K562 (cell line): ENCODE data around the gene RUVBL1. TPM values are rescaled to one million over a fixed set of nuclear protein-coding genes. Genes with fewer than 3 reads are reported as not detected.

Experiments used
- ATAC-seq: fragments of 200-7000 bp; cut with Tn5 transposase; 3 replicates; pipeline ENCODE4 v1.9.1; 2020; ENCODE audit warnings: moderate library complexity
- BruUV-seq: library from RNA; stranded (reverse); fragments of 400-500 nt; replicated peaks from 2 replicates; lab custom pipeline; 2021; lab: Mats Ljungman, UMichigan
- CTCF ChIA-PET: fragments of 300-600 bp; formaldehyde crosslinking; extraction: SDS; loops from one replicate; lab custom pipeline; 2021; ENCODE audit warnings: low intra/inter-chr PET ratio; lab: Yijun Ruan, JAX
- POLR2A ChIA-PET: fragments of 300-600, 350-650 bp; sonication (Branson Sonifier 250); formaldehyde crosslinking; extraction: SDS; loops from one replicate; lab custom pipeline; 2021; ENCODE audit warnings: antibody characterized with exemption, inconsistent platforms; lab: Yijun Ruan, JAX
- DNase-seq, 4 experiments: peaks; one replicate each; pipeline versions ENCODE4 v3.0.0 to v3.0.0-alpha.2; 2011 to 2018; ENCODE audit warnings: low spot score in 3 of 4, mixed read lengths in 3 of 4; ENCODE audit errors: extremely low read depth in 1 of 4
- FAIRE-seq: peaks from 2 replicates; lab custom pipeline; 2011; peaks lifted over from hg19 to GRCh38; lab: Jason Lieb, UNC
- H2AFZ ChIP-seq: 2 replicates; pipeline ENCODE4 v1.6.0; 2011; ENCODE audit warnings: low read depth, low read length, control low read depth, inconsistent platforms
- H3K27ac ChIP-seq: fragments of 200-600 bp; 3 replicates; pipeline ENCODE4 v1.8.0; 2011; ENCODE audit warnings: low read depth, mild to moderate bottlenecking, control low read depth, inconsistent platforms, low read length, moderate library complexity, mixed read lengths; ENCODE audit errors: extremely low read depth
- H3K27me3 ChIP-seq, 2 experiments: fragments of 300-600 bp in 1 of 2; 2 replicates in 1 of 2; 3 replicates in 1 of 2; pipeline versions ENCODE4 v1.6.0 to v1.8.0; 2011; ENCODE audit warnings: inconsistent platforms in 2 of 2, low read length in 2 of 2, mild to moderate bottlenecking in 1 of 2, mixed read lengths in 1 of 2, moderate library complexity in 1 of 2; ENCODE audit not compliant: control insufficient read depth in 2 of 2, insufficient read depth in 2 of 2
- H3K36me3 ChIP-seq: fragments of 300-600 bp; 3 replicates; pipeline ENCODE4 v1.8.0; 2011; ENCODE audit warnings: mild to moderate bottlenecking, low read length, inconsistent platforms; ENCODE audit not compliant: control insufficient read depth, insufficient read depth
- H3K4me1 ChIP-seq, 2 experiments: fragments of 200-600 bp in 1 of 2; replicated peaks in 1 of 2; 2 replicates in 1 of 2; 3 replicates in 1 of 2; pipeline versions ENCODE4 v1.5.1 to v1.8.0; 2011; ENCODE audit warnings: inconsistent platforms in 2 of 2, low read length in 2 of 2, mild to moderate bottlenecking in 1 of 2, mixed read lengths in 1 of 2, moderate library complexity in 1 of 2; ENCODE audit not compliant: control insufficient read depth in 2 of 2, insufficient read depth in 2 of 2
- H3K4me2 ChIP-seq: 2 replicates; pipeline ENCODE4 v1.6.1; 2011; ENCODE audit warnings: low read length, control low read depth, inconsistent platforms, mixed read lengths; ENCODE audit not compliant: insufficient read depth
- H3K4me3 ChIP-seq: fragments of 200-600 bp; sonication (generic), shearing (Covaris generic); 2 replicates; pipeline ENCODE4 v1.5.1; 2016; ENCODE audit warnings: control low read depth, inconsistent platforms
- H3K79me2 ChIP-seq: fragments of 200-600 bp; 3 replicates; pipeline ENCODE4 v1.8.0; 2011; ENCODE audit warnings: low read length, inconsistent platforms; ENCODE audit not compliant: control insufficient read depth, insufficient read depth
- H3K9ac ChIP-seq, 2 experiments: 2 replicates each; pipeline versions ENCODE4 v1.6.0 to v1.6.1; 2011; ENCODE audit warnings: low read depth in 2 of 2, low read length in 2 of 2, control low read depth in 1 of 2, inconsistent platforms in 1 of 2, mild to moderate bottlenecking in 1 of 2, mixed read lengths in 1 of 2; ENCODE audit not compliant: insufficient read depth in 1 of 2
- H3K9me1 ChIP-seq: one replicate; pipeline ENCODE4 v1.6.0; 2011; ENCODE audit warnings: inconsistent platforms, mild to moderate bottlenecking, low read length, moderate library complexity; ENCODE audit not compliant: control insufficient read depth, insufficient read depth
- H3K9me3 ChIP-seq: replicated peaks from 2 replicates; pipeline ENCODE4 v1.5.1; 2011; ENCODE audit warnings: low read depth, low read length, inconsistent platforms; ENCODE audit not compliant: control insufficient read depth, insufficient read depth
- H4K20me1 ChIP-seq: replicated peaks from 2 replicates; pipeline ENCODE4 v1.6.1; 2011; ENCODE audit warnings: low read length, inconsistent platforms, mixed read lengths; ENCODE audit not compliant: control insufficient read depth, insufficient read depth
- BRF1 ChIP-seq: IDR thresholded peaks from 3 replicates; pipeline ENCODE4 v1.6.1; 2011; ENCODE audit warnings: borderline replicate concordance, mild to moderate bottlenecking; ENCODE audit not compliant: insufficient read length; ENCODE audit errors: extremely low read depth
- ELK3 ChIP-seq: fragments of 450-650 bp; formaldehyde crosslinking; IDR thresholded peaks from 2 replicates; pipeline ENCODE4 v1.4.0; 2020; ENCODE audit warnings: mild to moderate bottlenecking
- HEY1 ChIP-seq: fragments of 250-450 bp; sonication (Bioruptor Pico); IDR thresholded peaks from 2 replicates; pipeline ENCODE4 v1.5.0; 2020; ENCODE audit warnings: mild to moderate bottlenecking, moderate library complexity, borderline replicate concordance
- KLF1 ChIP-seq: fragments of 450-650 bp; IDR thresholded peaks from 2 replicates; pipeline ENCODE4 v1.6.1; 2016; ENCODE audit warnings: missing genetic modification characterization, missing compliant biosample characterization
- NFIC ChIP-seq: fragments of 450-650 bp; IDR thresholded peaks from 2 replicates; pipeline ENCODE4 v1.6.1; 2017; ENCODE audit warnings: mild to moderate bottlenecking, inconsistent platforms
- NUFIP1 ChIP-seq: fragments of 450-650 bp; IDR thresholded peaks from 2 replicates; pipeline ENCODE4 v1.6.1; 2018; ENCODE audit not compliant: partially characterized antibody
- POLR2G ChIP-seq: fragments of 200-400 bp; formaldehyde crosslinking; IDR thresholded peaks from 2 replicates; pipeline ENCODE4 v1.6.1; 2017; ENCODE audit warnings: low read depth, mild to moderate bottlenecking, antibody characterized with exemption, low read length, moderate library complexity
- SMAD3 ChIP-seq: fragments of 450-650 bp; formaldehyde crosslinking; conservative IDR thresholded peaks from 2 replicates; pipeline ENCODE4 v1.4.0; 2020; ENCODE audit warnings: mild to moderate bottlenecking
- XRCC5 ChIP-seq: fragments of 200-400 bp; formaldehyde crosslinking; IDR thresholded peaks from 2 replicates; pipeline ENCODE4 v1.6.1; 2017; ENCODE audit warnings: low read depth, mild to moderate bottlenecking, low read length
- ZFP30 ChIP-seq: fragments of 250-450 bp; sonication (Bioruptor Pico); IDR thresholded peaks from 2 replicates; pipeline ENCODE4 v1.8.0; 2022; ENCODE audit warnings: moderate library complexity, mild to moderate bottlenecking, inconsistent platforms, borderline replicate concordance
- WGBS: fragments of 100-300 bp; shearing (Covaris generic); methylation state at CpG from one replicate; pipeline ENCODE4 v1.1.6; 2016; ENCODE audit warnings: low coverage, mixed read lengths; ENCODE audit not compliant: insufficient coverage; ENCODE audit errors: missing lambda C conversion rate; 5-methylcytosine and 5-hydroxymethylcytosine counted together
- in situ Hi-C: fragments of 300-500 bp; cut with MboI; formaldehyde crosslinking; loops from 4 replicates; pipeline ENCODE4 v1.15.0; 2018; ENCODE audit warnings: inconsistent platforms, mixed read lengths
- intact Hi-C: fragments of 100-400 bp; cut with micrococcal nuclease; formaldehyde crosslinking; loops from 2 replicates; pipeline ENCODE4 v1.14.2; 2022
- polyA plus RNA-seq, 8 experiments: library from polyadenylated mRNA; depleted of rRNA in 4 of 8; stranded (reverse) in 5 of 8; unstranded in 3 of 8; fragments of >200 nt; fragmentation: Nextera tagmentation in 2 of 8; fragmentation: Illumina TruSeq in 1 of 8; extraction: Ambion mirVana in 2 of 8; extraction: Trizol in 1 of 8; gene quantifications; 2 replicates each; pipeline versions ENCODE4 v1.2.1 to v1.2.3, GENCODE V29; 2011 to 2014; ENCODE audit warnings: inconsistent platforms in 1 of 8, missing spikeins in 1 of 8
- total RNA-seq, 7 experiments: library from RNA; depleted of rRNA in 6 of 7; stranded (reverse); fragments of >200 nt in 6 of 7; fragmentation: Illumina TruSeq in 2 of 7; extraction: Trizol in 2 of 7; gene quantifications; 2 replicates each; pipeline versions ENCODE4 v1.2.1 to v1.2.3, GENCODE V29; 2011 to 2021; ENCODE audit warnings: low replicate concordance in 1 of 7
- TF ChIP-seq, protein P1 (sequence below): sonication (generic); formaldehyde crosslinking; IDR thresholded peaks from 2 replicates; pipeline ENCODE4 v1.8.0; 2023; ENCODE audit warnings: mild to moderate bottlenecking, missing genetic modification reagents
- TF ChIP-seq, protein P2 (sequence below): sonication (generic); formaldehyde crosslinking; IDR thresholded peaks from 2 replicates; pipeline ENCODE4 v1.8.0; 2022; ENCODE audit warnings: mild to moderate bottlenecking, missing genetic modification reagents, borderline replicate concordance

The RUVBL1 gene
- total and polyA plus RNA-seq, 9 of the 15 experiments (the other 6 are each of a cell fraction or from before 2014, with no cell fraction given), result 20.7 to 147 (median 113) TPM

DNA sequence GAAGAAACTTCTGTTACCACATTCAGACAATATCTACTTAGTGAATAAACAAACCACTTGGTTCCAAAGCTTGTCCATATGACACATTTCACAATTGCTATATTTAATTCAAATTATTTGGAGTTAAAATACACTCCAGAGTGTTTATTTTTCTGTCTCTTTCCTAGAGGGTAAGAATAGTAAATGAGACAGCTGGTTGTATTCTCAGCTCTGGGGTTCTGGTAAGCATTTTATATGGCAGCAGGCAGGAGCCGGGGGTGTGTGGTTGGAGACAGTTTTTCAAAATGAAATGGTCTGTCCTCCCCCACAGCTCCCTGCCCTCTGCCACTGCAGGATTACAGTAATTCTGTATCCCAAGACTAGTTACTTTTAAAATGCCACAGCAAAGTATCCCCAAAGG lies 82.3 kb downstream of the RUVBL1 start:
- no peaks in the 10 kb centered on the region for H3K9me3 ChIP-seq
- H3K9me1 ChIP-seq, result no peaks in the 10 kb centered on the region
- H2AFZ ChIP-seq, result no peak overlapping the region
- BruUV-seq, result no TSS peak
- ChIA-PET CTCF (interaction anchor here (1.0 kb wide), 1 partner anchor 11 kb away, joined by 3 read pairs; the partner anchor contains the start of gene SEC61A1), POLR2A (interaction anchor here (0.7 to 1.4 kb wide), 2 partner anchors 12 to 135 kb away, joined by 3 read pairs; no protein-coding TSS in a partner anchor)
- H3K4me2 ChIP-seq, result no peak overlapping the region
- no peak overlapping the region for H3K27ac ChIP-seq
- H3K36me3 ChIP-seq, result no peaks in the 10 kb centered on the region
- H3K9ac ChIP-seq, result no peak overlapping the region
- intact Hi-C loops, result no loop called here
- TF ChIP-seq, protein P1, sequence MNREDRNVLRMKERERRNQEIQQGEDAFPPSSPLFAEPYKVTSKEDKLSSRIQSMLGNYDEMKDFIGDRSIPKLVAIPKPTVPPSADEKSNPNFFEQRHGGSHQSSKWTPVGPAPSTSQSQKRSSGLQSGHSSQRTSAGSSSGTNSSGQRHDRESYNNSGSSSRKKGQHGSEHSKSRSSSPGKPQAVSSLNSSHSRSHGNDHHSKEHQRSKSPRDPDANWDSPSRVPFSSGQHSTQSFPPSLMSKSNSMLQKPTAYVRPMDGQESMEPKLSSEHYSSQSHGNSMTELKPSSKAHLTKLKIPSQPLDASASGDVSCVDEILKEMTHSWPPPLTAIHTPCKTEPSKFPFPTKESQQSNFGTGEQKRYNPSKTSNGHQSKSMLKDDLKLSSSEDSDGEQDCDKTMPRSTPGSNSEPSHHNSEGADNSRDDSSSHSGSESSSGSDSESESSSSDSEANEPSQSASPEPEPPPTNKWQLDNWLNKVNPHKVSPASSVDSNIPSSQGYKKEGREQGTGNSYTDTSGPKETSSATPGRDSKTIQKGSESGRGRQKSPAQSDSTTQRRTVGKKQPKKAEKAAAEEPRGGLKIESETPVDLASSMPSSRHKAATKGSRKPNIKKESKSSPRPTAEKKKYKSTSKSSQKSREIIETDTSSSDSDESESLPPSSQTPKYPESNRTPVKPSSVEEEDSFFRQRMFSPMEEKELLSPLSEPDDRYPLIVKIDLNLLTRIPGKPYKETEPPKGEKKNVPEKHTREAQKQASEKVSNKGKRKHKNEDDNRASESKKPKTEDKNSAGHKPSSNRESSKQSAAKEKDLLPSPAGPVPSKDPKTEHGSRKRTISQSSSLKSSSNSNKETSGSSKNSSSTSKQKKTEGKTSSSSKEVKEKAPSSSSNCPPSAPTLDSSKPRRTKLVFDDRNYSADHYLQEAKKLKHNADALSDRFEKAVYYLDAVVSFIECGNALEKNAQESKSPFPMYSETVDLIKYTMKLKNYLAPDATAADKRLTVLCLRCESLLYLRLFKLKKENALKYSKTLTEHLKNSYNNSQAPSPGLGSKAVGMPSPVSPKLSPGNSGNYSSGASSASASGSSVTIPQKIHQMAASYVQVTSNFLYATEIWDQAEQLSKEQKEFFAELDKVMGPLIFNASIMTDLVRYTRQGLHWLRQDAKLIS (CRISPR knock-in tag), result no peak
- TF ChIP-seq KLF1 (tag) (no peak), ELK3 (CRISPR knock-in tag) (no peak), BRF1 (no peak), POLR2G (no peak), NUFIP1 (no peak), NFIC (no peak), ZFP30 (CRISPR knock-in tag) (no peak), SMAD3 (no peak), HEY1 (CRISPR knock-in tag) (no peak), XRCC5 (no peak)
- TF ChIP-seq, protein P2, sequence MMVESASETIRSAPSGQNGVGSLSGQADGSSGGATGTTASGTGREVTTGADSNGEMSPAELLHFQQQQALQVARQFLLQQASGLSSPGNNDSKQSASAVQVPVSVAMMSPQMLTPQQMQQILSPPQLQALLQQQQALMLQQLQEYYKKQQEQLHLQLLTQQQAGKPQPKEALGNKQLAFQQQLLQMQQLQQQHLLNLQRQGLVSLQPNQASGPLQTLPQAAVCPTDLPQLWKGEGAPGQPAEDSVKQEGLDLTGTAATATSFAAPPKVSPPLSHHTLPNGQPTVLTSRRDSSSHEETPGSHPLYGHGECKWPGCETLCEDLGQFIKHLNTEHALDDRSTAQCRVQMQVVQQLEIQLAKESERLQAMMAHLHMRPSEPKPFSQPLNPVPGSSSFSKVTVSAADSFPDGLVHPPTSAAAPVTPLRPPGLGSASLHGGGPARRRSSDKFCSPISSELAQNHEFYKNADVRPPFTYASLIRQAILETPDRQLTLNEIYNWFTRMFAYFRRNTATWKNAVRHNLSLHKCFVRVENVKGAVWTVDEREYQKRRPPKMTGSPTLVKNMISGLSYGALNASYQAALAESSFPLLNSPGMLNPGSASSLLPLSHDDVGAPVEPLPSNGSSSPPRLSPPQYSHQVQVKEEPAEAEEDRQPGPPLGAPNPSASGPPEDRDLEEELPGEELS (CRISPR knock-in tag), result no peak
- no peak for ATAC-seq
- no peak for FAIRE-seq
- 0% methylated on average over 1 of the region's 1 CpG for WGBS
- no peak overlapping the region for H3K4me3 ChIP-seq
- H3K27me3 ChIP-seq, result peaks cover 6 to 11% of the 10 kb centered on the region in 2 experiments; a peak in 4 of 5 replicates
- no peaks in the 10 kb centered on the region for H3K79me2 ChIP-seq
- DNase-seq, result no peak
- no peaks in the 10 kb centered on the region for H4K20me1 ChIP-seq
- no peaks in the 10 kb centered on the region for H3K4me1 ChIP-seq
- in situ Hi-C loops, result no loop called here
